Uterus (tissue), 4 donors: ENCODE data around the gene CRB1. TPM values are rescaled to one million over a fixed set of nuclear protein-coding genes. Genes with fewer than 3 reads are reported as not detected.

Source experiments
- DNase-seq, 2 donors: peaks; one replicate each; pipeline ENCODE4 v3.0.0-alpha.2; 2019 to 2020
- H3K27ac ChIP-seq, 2 donors: fragments of 200-600 bp; sonication (generic); 1 replicate in 1 of 2; 2 replicates in 1 of 2; pipeline ENCODE4 v1.5.1; 2016 to 2018
- H3K27me3 ChIP-seq, 2 donors: fragments of 200-600 bp; sonication (generic); one replicate each; pipeline ENCODE4 v1.5.1; 2018 to 2019; ENCODE audit warnings: control low read depth in 1 of 2
- H3K36me3 ChIP-seq, 2 donors: fragments of 200-600 bp; sonication (generic); one replicate each; pipeline ENCODE4 v1.5.1; 2019; ENCODE audit warnings: control low read depth in 1 of 2
- H3K4me1 ChIP-seq, 2 donors: fragments of 200-600 bp; sonication (generic); one replicate each; pipeline ENCODE4 v1.5.1; 2018 to 2019; ENCODE audit warnings: control low read depth in 1 of 2
- H3K4me3 ChIP-seq, 2 donors: fragments of 200-600 bp; sonication (generic); 1 replicate in 1 of 2; 2 replicates in 1 of 2; pipeline ENCODE4 v1.5.1; 2018 to 2019; ENCODE audit warnings: mild to moderate bottlenecking in 1 of 2
- H3K9me3 ChIP-seq, 2 donors: fragments of 200-600 bp; sonication (generic); one replicate each; pipeline ENCODE4 v1.5.1; 2019; ENCODE audit warnings: control low read depth in 1 of 2
- CTCF ChIP-seq, 4 experiments: fragments of 200-600 bp in 2 of 4; fragments of 450-650 bp in 2 of 4; sonication (generic) in 2 of 4; IDR thresholded peaks; one replicate each; pipeline ENCODE4 v1.5.1; 2016 to 2019; ENCODE audit warnings: antibody characterized with exemption in 4 of 4, mild to moderate bottlenecking in 2 of 4, moderate library complexity in 1 of 4
- POLR2A ChIP-seq, 2 donors: fragments of 450-650 bp; IDR thresholded peaks; one replicate each; pipeline ENCODE4 v1.6.1; 2016; ENCODE audit warnings: antibody characterized with exemption in 2 of 2, mild to moderate bottlenecking in 1 of 2, moderate library complexity in 1 of 2
- intact Hi-C: fragments of 100-400 bp; cut with DNase I; formaldehyde crosslinking; loops from one replicate; pipeline ENCODE4 v1.15.1; 2023; ENCODE audit warnings: low total_unique reads
- total RNA-seq, 4 donors: library from RNA; depleted of rRNA in 3 of 4; stranded (reverse); fragments of >200 nt in 3 of 4; gene quantifications; one replicate each; pipeline versions ENCODE4 v1.1.0 to v1.2.4, GENCODE V29; 2014 to 2023
- donor health status: DM: yes; HTN: yes; CAD: no.

Gene CRB1
- total RNA-seq, 4 donors from 2014 or later = 0.55 to 1.0 TPM; not detected in 2

DNA sequence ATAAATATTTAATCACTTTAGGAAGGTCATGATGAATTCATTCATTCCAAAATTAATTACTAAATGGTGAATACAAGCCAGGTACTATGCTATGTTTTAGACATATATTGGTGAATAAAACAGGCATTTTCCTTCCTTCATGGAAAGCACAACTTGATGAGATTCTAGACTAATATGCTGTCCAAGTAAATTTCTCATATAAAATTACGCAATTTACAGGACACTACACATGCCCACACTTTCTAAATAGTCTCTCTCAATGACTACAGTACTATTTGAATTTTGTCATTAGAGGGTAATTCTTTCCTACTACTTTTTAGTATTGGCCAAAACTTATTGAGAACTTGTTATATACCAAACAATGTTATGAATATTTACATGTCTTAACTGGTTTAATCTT lies 150.6 kb downstream of the CRB1 start:
- H3K4me1 ChIP-seq = no peaks in the 10 kb centered on the region
- H3K27ac ChIP-seq = no peak overlapping the region
- no peak overlapping the region for H3K4me3 ChIP-seq
- no peaks in the 10 kb centered on the region for H3K9me3 ChIP-seq
- TF ChIP-seq POLR2A (IDR thresholded peaks at IDR 0.05) (no peak), CTCF (IDR thresholded peaks at IDR 0.05) (no peak)
- intact Hi-C loops = no loop called here
- no peaks in the 10 kb centered on the region for H3K27me3 ChIP-seq
- no peak for DNase-seq
- no peaks in the 10 kb centered on the region for H3K36me3 ChIP-seq

DNA sequence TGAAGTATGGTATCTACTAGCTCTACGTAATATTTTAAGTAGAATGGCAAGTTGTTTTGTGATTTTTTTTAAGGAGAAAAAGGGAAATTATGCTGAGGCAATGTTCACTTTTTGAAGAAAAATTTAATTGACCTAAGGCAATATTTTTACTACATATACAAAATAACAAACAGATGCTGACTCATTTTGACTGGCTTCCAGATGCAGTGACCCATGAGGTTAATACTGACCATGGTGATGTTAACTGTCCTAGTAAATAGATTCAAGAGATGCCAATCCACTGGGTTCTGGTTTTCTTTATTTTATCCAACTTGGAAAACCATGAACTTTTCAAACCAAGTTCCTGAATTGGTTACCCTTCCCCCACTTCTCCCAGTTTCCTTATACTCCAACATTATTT lies 154.9 kb downstream of the CRB1 start:
- TF ChIP-seq CTCF (IDR thresholded peaks at IDR 0.05) (no peak), POLR2A (IDR thresholded peaks at IDR 0.05) (no peak)

DNA sequence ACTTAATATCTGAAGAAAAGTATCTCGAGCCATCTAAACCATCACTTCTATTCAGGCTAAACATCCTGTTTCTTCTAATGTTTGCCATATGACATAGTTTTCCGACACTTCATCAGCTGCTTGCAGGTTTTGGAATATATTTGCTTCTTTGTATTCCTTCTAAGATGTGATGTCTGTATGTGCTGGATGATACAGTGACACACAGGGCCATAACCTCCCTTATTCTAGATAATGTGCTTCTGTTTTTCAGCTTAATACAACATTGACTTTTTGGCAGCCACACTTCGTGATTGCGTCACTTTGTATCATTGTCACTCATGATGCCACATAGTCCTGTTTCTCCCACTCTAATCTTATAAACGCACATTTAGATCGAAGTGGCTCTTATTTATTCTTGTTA lies 156.3 kb downstream of the CRB1 start:
- H3K27ac ChIP-seq = no peak overlapping the region
- no peaks in the 10 kb centered on the region for H3K4me1 ChIP-seq
- no peaks in the 10 kb centered on the region for H3K27me3 ChIP-seq
- no peaks in the 10 kb centered on the region for H3K9me3 ChIP-seq
- intact Hi-C loops = no loop called here
- DNase-seq = no peak
- H3K4me3 ChIP-seq = no peak overlapping the region
- TF ChIP-seq POLR2A (IDR thresholded peaks at IDR 0.05) (no peak), CTCF (IDR thresholded peaks at IDR 0.05) (no peak)
- no peaks in the 10 kb centered on the region for H3K36me3 ChIP-seq

More for the DNA sequence above, 154.9 kb downstream of the CRB1 start:
- intact Hi-C loops = no loop called here
- no peaks in the 10 kb centered on the region for H3K36me3 ChIP-seq
- no peak overlapping the region for H3K27ac ChIP-seq
- DNase-seq = no peak
- H3K27me3 ChIP-seq = no peaks in the 10 kb centered on the region
- no peak overlapping the region for H3K4me3 ChIP-seq
- H3K9me3 ChIP-seq = no peaks in the 10 kb centered on the region
- H3K4me1 ChIP-seq = no peaks in the 10 kb centered on the region

DNA sequence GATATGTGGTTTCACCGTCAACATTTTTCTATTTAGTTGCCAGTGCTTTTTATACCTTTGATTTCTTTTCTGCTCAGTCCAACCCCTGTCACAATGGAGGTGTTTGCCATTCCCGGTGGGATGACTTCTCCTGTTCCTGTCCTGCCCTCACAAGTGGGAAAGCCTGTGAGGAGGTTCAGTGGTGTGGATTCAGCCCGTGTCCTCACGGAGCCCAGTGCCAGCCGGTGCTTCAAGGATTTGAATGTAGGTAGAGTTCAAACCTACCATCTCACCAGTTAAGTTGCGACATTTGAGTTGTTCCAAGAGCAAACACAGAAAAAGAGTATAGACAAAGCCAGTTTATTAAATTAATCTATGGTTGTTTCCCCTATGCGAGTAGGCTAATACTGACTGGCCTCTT lies 161.3 kb downstream of the CRB1 start:
- no peaks in the 10 kb centered on the region for H3K27me3 ChIP-seq
- intact Hi-C loops = no loop called here
- no peaks in the 10 kb centered on the region for H3K36me3 ChIP-seq
- H3K4me3 ChIP-seq = no peak overlapping the region
- no peak overlapping the region for H3K27ac ChIP-seq
- no peaks in the 10 kb centered on the region for H3K9me3 ChIP-seq
- TF ChIP-seq POLR2A (IDR thresholded peaks at IDR 0.05) (no peak), CTCF (IDR thresholded peaks at IDR 0.05) (no peak)
- DNase-seq = no peak
- H3K4me1 ChIP-seq = no peaks in the 10 kb centered on the region

DNA sequence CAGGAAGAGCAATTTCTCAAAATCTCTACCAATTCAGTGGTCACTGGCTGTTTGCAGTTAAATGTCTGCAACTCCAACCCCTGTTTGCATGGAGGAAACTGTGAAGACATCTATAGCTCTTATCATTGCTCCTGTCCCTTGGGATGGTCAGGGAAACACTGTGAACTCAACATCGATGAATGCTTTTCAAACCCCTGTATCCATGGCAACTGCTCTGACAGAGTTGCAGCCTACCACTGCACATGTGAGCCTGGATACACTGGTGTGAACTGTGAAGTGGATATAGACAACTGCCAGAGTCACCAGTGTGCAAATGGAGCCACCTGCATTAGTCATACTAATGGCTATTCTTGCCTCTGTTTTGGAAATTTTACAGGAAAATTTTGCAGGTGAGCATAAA lies 167.2 kb downstream of the CRB1 start:
- Histone ChIP-seq H3K9me3 (no peaks in the 10 kb centered on the region), H3K27me3 (no peaks in the 10 kb centered on the region), H3K27ac (no peak overlapping the region), H3K4me1 (no peaks in the 10 kb centered on the region), H3K4me3 (no peak overlapping the region), H3K36me3 (no peaks in the 10 kb centered on the region)
- TF ChIP-seq CTCF (IDR thresholded peaks at IDR 0.05) (no peak), POLR2A (IDR thresholded peaks at IDR 0.05) (no peak)
- DNase-seq = no peak
- intact Hi-C loops = no loop called here
